RPMI7951 (cell line): ENCODE measurements around the gene PRADC1. TPM values are rescaled to one million over a fixed set of nuclear protein-coding genes. Genes with fewer than 3 reads are reported as not detected.

Source experiments
- DNase-seq: peaks from one replicate; pipeline ENCODE4 v3.0.0-alpha.2; 2012; ENCODE audit warnings: low read depth
- total RNA-seq: library from RNA; depleted of rRNA; stranded (reverse); fragments of >200 nt; shearing (Covaris generic); gene quantifications from 2 replicates; pipeline ENCODE4 v1.2.3, GENCODE V29; 2014

The PRADC1 gene
- total RNA-seq, 1 experiment from 2014 or later, result 43.6 TPM

- DNase-seq, result no peak
These were observed 25.8 kb upstream of the PRADC1 start for GRCh38 chr2:73258913-73259215.

- DNase-seq, result no peak
These were observed 25.3 kb upstream of the PRADC1 start for GRCh38 chr2:73258186-73258912.

GRCh38 chr2:73257425-73258125 is 24.5 kb upstream of the PRADC1 start:
- DNase-seq, result peak; percentile 15

- DNase-seq, result no peak
These were observed 24.0 kb upstream of the PRADC1 start for GRCh38 chr2:73257021-73257420.

GRCh38 chr2:73256618-73256922 is 23.5 kb upstream of the PRADC1 start:
- DNase-seq, result no peak

- DNase-seq, result no peak
These were observed 23.0 kb upstream of the PRADC1 start for GRCh38 chr2:73255907-73256617.

GRCh38 chr2:73255007-73255644 is 22.1 kb upstream of the PRADC1 start:
- DNase-seq, result no peak

- DNase-seq, result no peak
These were observed 21.4 kb upstream of the PRADC1 start for GRCh38 chr2:73254343-73255006.

- no peak for DNase-seq
These were observed 20.9 kb upstream of the PRADC1 start for GRCh38 chr2:73253901-73254300.

GRCh38 chr2:73253400-73253799 is 20.4 kb upstream of the PRADC1 start:
- DNase-seq, result no peak

GRCh38 chr2:73252238-73253027 is 19.4 kb upstream of the PRADC1 start:
- DNase-seq, result no peak

GRCh38 chr2:73250872-73251846 is 18.1 kb upstream of the PRADC1 start:
- DNase-seq, result no peak

- no peak for DNase-seq
These were observed 16.6 kb upstream of the PRADC1 start for GRCh38 chr2:73249636-73250035.

- no peak for DNase-seq
These were observed 13.8 kb upstream of the PRADC1 start for GRCh38 chr2:73246850-73247249.

GRCh38 chr2:73244580-73244979 is 11.5 kb upstream of the PRADC1 start:
- no peak for DNase-seq

- peak; percentile 96 for DNase-seq
These were observed 11.0 kb upstream of the PRADC1 start for GRCh38 chr2:73243884-73244570.

- peak; percentile 35 for DNase-seq
These were observed 6.7 kb upstream of the PRADC1 start for GRCh38 chr2:73239776-73240175.

- no peak for DNase-seq
These were observed 5.9 kb upstream of the PRADC1 start for GRCh38 chr2:73238976-73239375.

- no peak for DNase-seq
These were observed 5.1 kb upstream of the PRADC1 start for GRCh38 chr2:73238149-73238548.
